Body of pancreas (tissue), 4 donors: ENCODE data around the gene DRC7. TPM values are rescaled to one million over a fixed set of nuclear protein-coding genes. Genes with fewer than 3 reads are reported as not detected.

ENCODE experiments used
- ATAC-seq: fragments of 150-250 bp; one replicate; pipeline ENCODE4 v1.9.1; 2016
- DNase-seq, 4 donors: peaks; one replicate each; pipeline ENCODE4 v3.0.0-alpha.2; 2019
- H3K27ac ChIP-seq, 4 donors: fragments of 200-600 bp; sonication (generic); 1 replicate in 3 of 4; 2 replicates in 1 of 4; pipeline versions ENCODE4 v1.5.1 to v1.6.1; 2016 to 2019; ENCODE audit warnings: mild to moderate bottlenecking in 1 of 4, mixed read lengths in 1 of 4, moderate library complexity in 1 of 4
- H3K27me3 ChIP-seq, 2 donors: fragments of 200-600 bp; sonication (generic); one replicate each; pipeline ENCODE4 v1.6.0; 2016; ENCODE audit warnings: mild to moderate bottlenecking in 1 of 2
- H3K36me3 ChIP-seq, 2 donors: fragments of 200-600 bp; sonication (generic); replicated peaks in 1 of 2; 2 replicates each; pipeline ENCODE4 v1.5.1; 2016; ENCODE audit warnings: low read depth in 2 of 2; ENCODE audit not compliant: insufficient read depth in 1 of 2
- H3K4me1 ChIP-seq: fragments of 200-600 bp; sonication (generic); one replicate; pipeline ENCODE4 v1.6.0; 2016
- H3K4me3 ChIP-seq, 2 donors: fragments of 200-600 bp; sonication (generic); 1 replicate in 1 of 2; 2 replicates in 1 of 2; pipeline ENCODE4 v1.5.1; 2016 to 2019
- H3K9me3 ChIP-seq, 3 donors: fragments of 200-600 bp; sonication (generic); 1 replicate in 2 of 3; 2 replicates in 1 of 3; pipeline ENCODE4 v1.5.1; 2016
- CTCF ChIP-seq, 7 experiments: fragments of 450-650 bp in 4 of 7; fragments of 200-600 bp in 3 of 7; sonication (generic) in 3 of 7; IDR thresholded peaks; one replicate each; pipeline ENCODE4 v1.5.1; 2016 to 2019; ENCODE audit warnings: antibody characterized with exemption in 7 of 7
- POLR2A ChIP-seq, 3 donors: fragments of 450-650 bp; IDR thresholded peaks; one replicate each; pipeline ENCODE4 v1.6.1; 2016; ENCODE audit warnings: antibody characterized with exemption in 3 of 3, mild to moderate bottlenecking in 2 of 3
- WGBS, 2 donors: methylation state at CpG; one replicate each; pipeline ENCODE4 v1.1.5; 2017; 5-methylcytosine and 5-hydroxymethylcytosine counted together
- intact Hi-C: fragments of 100-400 bp; cut with DNase I; formaldehyde crosslinking; loops from one replicate; pipeline ENCODE4 v1.15.1; 2023
- total RNA-seq, 2 donors: library from RNA; depleted of rRNA; stranded (reverse); fragments of >200 nt; gene quantifications; one replicate each; pipeline ENCODE4 v1.1.0, GENCODE V29; 2016

The DRC7 gene
- total RNA-seq, 2 donors from 2014 or later = 1.3 TPM; not detected in 1

DNA sequence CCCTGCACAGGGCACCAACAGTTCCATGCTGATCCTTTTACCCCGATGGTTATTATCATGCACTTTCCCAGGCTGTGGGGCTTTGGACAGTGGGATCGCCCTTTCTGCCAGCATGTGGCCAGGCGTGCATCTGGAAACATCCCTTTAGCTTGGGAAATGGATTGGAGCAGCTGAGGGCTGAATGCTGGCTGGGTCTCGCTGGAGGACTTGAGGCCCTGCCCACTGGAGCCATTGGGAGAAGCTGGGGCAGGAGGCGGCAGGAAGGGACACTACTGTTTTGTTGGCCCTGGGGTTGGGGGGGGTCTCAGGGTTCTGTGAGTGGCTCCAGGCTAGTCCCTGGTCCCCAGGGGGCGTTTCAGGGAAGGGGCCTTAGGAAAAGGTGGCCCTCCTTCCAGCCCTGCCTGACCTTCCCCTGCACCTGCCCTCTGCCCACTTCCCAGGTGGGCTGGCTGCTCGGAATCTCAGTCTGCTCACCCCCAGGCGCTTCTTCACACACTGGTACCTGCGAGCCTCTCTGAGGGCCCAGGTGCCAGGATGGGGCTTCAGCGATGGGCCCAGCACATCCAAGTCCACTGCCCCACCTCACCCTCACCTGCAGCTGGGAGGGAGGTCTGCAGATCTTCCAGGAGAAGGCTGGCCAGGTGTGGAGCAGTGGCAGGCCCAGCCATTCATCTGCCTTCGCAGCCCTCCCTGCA is 28.1 kb upstream of the DRC7 start:
- no peaks in the 10 kb centered on the region for H3K27me3 ChIP-seq
- peaks cover 6 to 17% of the 10 kb centered on the region in 2 donors for H3K36me3 ChIP-seq
- no peaks in the 10 kb centered on the region for H3K4me1 ChIP-seq
- intact Hi-C loops = no loop called here
- TF ChIP-seq CTCF (IDR thresholded peaks at IDR 0.05) = no peak
- no peak for TF ChIP-seq POLR2A (IDR thresholded peaks at IDR 0.05)
- no peaks in the 10 kb centered on the region for H3K9me3 ChIP-seq
- no peak overlapping the region for H3K4me3 ChIP-seq
- no peak overlapping the region for H3K27ac ChIP-seq
- DNase-seq (no peak), ATAC-seq (no peak)
- 79 to 92% methylated on average over 4 to 11 of the region's 11 CpGs for WGBS, 2 donors

DNA sequence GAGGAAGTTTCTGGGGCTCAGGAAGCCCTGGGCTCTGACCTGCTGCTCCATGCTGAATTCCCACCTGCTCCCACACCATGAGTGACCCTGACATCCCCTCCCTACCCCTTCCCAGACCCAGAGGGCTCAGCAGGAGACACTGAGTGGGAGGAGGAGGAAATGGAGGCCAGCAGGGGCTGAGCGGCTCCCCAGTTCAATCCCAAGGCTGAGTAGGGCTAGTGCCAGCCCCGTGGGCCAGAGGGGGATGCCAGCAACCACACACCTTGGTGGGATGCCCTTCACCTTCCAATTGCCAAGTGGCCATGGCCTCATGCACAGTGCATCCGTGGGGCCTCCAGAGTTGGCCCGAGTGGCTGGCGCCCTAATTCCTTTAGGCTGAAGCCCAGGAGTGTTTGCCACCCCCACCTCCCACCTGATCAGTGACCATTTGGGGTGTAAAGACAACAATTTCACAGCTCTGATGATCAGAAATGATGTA is 27.5 kb upstream of the DRC7 start:
- intact Hi-C loops = no loop called here
- Histone ChIP-seq H3K27me3 (no peaks in the 10 kb centered on the region), H3K9me3 (no peaks in the 10 kb centered on the region), H3K4me3 (no peak overlapping the region), H3K4me1 (no peaks in the 10 kb centered on the region), H3K27ac (no peak overlapping the region), H3K36me3 (peaks cover 6 to 14% of the 10 kb centered on the region in 2 donors)
- WGBS, 2 donors = 71 to 100% methylated on average over 1 to 5 of the region's 5 CpGs
- TF ChIP-seq POLR2A (IDR thresholded peaks at IDR 0.05) = no peak
- TF ChIP-seq CTCF (IDR thresholded peaks at IDR 0.05) = no peak
- DNase-seq = no peak
- no peak for ATAC-seq

DNA sequence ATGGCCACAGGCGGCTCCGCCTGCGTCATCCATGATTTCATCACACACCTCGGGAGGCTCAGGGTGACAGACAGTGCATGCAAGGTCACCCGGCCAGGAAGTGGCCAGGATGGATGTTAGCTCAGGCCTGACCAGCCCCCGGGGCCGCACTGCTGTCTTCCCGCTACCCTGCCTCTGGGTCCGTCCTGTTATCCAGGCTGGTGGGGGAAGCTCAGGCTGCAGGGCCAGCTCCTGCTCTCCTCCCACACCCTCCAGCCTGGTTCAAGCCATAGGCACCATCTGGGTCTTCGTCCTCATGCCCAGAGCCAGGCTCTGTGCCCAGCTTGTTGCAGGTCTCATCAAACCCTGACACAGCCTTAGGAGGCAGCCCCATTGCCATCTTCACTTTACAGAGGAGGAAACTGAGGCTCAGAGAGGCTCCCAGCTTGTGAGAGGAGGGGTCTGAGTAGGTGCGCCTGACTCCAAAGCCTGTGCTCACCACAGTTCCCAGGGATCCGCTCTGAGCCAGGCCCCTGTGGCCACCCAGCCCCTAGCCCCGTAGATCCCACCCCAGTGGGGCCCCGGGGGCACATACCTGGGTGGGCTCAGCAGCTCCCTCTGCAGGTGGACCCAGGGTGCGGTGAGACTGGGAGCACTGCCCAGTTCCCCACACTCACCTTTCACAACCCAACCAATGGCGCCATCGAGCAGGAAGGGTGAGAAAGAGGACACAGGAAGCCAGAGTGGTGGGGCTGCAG is 26.9 kb upstream of the DRC7 start:
- Histone ChIP-seq H3K27me3 (no peaks in the 10 kb centered on the region), H3K4me1 (no peaks in the 10 kb centered on the region), H3K4me3 (no peak overlapping the region), H3K36me3 (peaks cover 6 to 14% of the 10 kb centered on the region in 2 donors), H3K9me3 (no peaks in the 10 kb centered on the region), H3K27ac (no peak overlapping the region)
- peak in 2 of 7 experiments; percentile 11 to 15 for TF ChIP-seq CTCF (IDR thresholded peaks at IDR 0.05)
- no peak for TF ChIP-seq POLR2A (IDR thresholded peaks at IDR 0.05)
- ATAC-seq (peak; percentile 35), DNase-seq (peak in 2 of 4 donors; percentile 44 to 59)
- WGBS, 2 donors = 66 to 69% methylated on average over 2 to 17 of the region's 17 CpGs
- intact Hi-C loops = no loop called here

DNA sequence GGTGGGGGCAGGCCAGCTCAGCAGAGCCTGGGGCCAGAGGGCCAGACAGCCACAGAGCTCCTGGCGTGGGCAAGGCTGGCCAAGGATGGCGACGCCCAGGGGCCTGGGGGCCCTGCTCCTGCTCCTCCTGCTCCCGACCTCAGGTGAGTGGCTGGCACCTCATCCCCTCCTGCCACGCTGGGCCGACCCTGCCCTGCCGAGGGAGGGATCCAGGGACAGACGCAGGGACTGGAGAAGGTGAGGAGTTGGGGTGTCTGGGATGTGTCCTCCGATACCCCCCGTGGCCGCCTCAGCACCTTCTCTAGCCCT is 26.4 kb upstream of the DRC7 start, which contains the start of gene ADGRG3:
TSS of gene ADGRG3 (plus strand) at position 44 of the 309 bp plus-strand sequence. CDS start at position 86, 42 bp downstream.
- no peak for DNase-seq
- H3K36me3 ChIP-seq = peaks cover 6 to 11% of the 10 kb centered on the region in 2 donors
- H3K27me3 ChIP-seq = no peaks in the 10 kb centered on the region
- no peak for TF ChIP-seq CTCF (IDR thresholded peaks at IDR 0.05)
- TF ChIP-seq POLR2A (IDR thresholded peaks at IDR 0.05) = no peak
- ATAC-seq = no peak
- H3K9me3 ChIP-seq = no peaks in the 10 kb centered on the region
- intact Hi-C loops = no loop called here
- WGBS, 2 donors = 74 to 84% methylated on average over 6 to 11 of the region's 11 CpGs
- no peaks in the 10 kb centered on the region for H3K4me1 ChIP-seq
- H3K27ac ChIP-seq = no peak within 1 kb of the TSS
- H3K4me3 ChIP-seq = no peak within 1 kb of the TSS
